Neural crest cell (in vitro differentiated cells): Measurements from ENCODE around the gene MAPK12. TPM values are rescaled to one million over a fixed set of nuclear protein-coding genes. Genes with fewer than 3 reads are reported as not detected.

Experiments used
- DNase-seq: peaks from one replicate; pipeline ENCODE4 v3.0.0; 2021; ENCODE audit warnings: low read depth, mixed read lengths, low spot score
- H3K27ac Mint-ChIP-seq: one replicate; pipeline ENCODE4 v1.8.0; 2021; ENCODE audit warnings: mild to moderate bottlenecking, mixed read lengths; ENCODE audit not compliant: unreplicated experiment
- H3K27me3 Mint-ChIP-seq: 2 replicates; pipeline ENCODE4 v1.8.0; 2021; ENCODE audit warnings: low read depth, mild to moderate bottlenecking, mixed read lengths
- H3K36me3 Mint-ChIP-seq: 2 replicates; pipeline ENCODE4 v1.8.0; 2021; ENCODE audit warnings: low read depth, mild to moderate bottlenecking, mixed read lengths
- H3K4me1 Mint-ChIP-seq: 2 replicates; pipeline ENCODE4 v1.8.0; 2021; ENCODE audit warnings: mixed read lengths
- H3K4me3 Mint-ChIP-seq: one replicate; pipeline ENCODE4 v1.8.0; 2021; ENCODE audit warnings: mild to moderate bottlenecking, mixed read lengths
- H3K9me3 Mint-ChIP-seq: 2 replicates; pipeline ENCODE4 v1.8.0; 2021; ENCODE audit warnings: mixed read lengths
- total RNA-seq: library from RNA; stranded (reverse); gene quantifications from 2 replicates; pipeline ENCODE4 v1.2.1, GENCODE V29; 2021
- TF ChIP-seq, protein P1 (sequence below): fragments of 200-600 bp; sonication (generic); conservative IDR thresholded peaks from 2 replicates; pipeline ENCODE4 v1.5.0; 2021; ENCODE audit warnings: antibody characterized with exemption, mild to moderate bottlenecking

The MAPK12 gene
- total RNA-seq, 1 donor from 2014 or later, result 46.5 TPM

DNA sequence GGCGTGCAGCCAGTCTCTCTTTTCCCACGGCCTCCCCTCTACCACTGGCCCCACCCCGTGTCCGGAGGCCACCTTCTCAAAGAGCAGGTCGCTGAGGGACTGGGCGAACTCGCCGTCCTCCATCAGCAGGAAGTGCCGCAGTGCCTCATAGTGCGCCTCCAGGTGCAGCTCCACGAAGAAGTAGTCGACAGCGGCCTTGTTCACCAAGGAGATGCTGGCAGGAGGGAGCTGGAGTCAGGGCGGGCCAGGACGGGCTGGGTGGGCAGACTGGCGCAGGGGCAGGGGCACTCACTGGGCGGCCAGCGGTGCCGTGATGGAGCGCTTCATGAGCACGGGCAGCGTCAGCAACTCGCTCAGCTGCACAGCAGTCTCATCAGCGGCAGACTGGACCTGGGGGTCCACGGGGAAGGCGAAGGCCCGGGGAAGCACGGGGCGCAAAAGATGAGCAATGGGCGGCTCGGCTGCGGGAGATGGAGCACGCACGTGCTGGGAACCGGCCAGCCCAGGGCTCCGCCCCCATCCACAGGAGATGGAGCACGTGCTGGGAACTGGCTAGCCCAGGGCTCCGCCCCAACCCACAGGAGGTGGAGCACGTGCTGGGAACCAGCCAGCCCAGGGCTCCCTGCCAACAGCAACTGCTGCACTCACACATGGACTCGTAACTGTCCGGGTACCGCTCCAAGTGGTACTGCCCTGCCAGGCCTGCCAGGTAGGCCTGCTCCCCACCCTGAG lies 42.3 kb downstream of the MAPK12 start:
- Mint-ChIP-seq H3K27me3 (no peaks in the 10 kb centered on the region), H3K27ac (no peak overlapping the region), H3K9me3 (no peaks in the 10 kb centered on the region), H3K4me1 (no peaks in the 10 kb centered on the region), H3K36me3 (peaks cover 10% of the 10 kb centered on the region), H3K4me3 (no peak overlapping the region)
- DNase-seq, result no peak
- TF ChIP-seq, protein P1, sequence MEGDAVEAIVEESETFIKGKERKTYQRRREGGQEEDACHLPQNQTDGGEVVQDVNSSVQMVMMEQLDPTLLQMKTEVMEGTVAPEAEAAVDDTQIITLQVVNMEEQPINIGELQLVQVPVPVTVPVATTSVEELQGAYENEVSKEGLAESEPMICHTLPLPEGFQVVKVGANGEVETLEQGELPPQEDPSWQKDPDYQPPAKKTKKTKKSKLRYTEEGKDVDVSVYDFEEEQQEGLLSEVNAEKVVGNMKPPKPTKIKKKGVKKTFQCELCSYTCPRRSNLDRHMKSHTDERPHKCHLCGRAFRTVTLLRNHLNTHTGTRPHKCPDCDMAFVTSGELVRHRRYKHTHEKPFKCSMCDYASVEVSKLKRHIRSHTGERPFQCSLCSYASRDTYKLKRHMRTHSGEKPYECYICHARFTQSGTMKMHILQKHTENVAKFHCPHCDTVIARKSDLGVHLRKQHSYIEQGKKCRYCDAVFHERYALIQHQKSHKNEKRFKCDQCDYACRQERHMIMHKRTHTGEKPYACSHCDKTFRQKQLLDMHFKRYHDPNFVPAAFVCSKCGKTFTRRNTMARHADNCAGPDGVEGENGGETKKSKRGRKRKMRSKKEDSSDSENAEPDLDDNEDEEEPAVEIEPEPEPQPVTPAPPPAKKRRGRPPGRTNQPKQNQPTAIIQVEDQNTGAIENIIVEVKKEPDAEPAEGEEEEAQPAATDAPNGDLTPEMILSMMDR, result no peak

DNA sequence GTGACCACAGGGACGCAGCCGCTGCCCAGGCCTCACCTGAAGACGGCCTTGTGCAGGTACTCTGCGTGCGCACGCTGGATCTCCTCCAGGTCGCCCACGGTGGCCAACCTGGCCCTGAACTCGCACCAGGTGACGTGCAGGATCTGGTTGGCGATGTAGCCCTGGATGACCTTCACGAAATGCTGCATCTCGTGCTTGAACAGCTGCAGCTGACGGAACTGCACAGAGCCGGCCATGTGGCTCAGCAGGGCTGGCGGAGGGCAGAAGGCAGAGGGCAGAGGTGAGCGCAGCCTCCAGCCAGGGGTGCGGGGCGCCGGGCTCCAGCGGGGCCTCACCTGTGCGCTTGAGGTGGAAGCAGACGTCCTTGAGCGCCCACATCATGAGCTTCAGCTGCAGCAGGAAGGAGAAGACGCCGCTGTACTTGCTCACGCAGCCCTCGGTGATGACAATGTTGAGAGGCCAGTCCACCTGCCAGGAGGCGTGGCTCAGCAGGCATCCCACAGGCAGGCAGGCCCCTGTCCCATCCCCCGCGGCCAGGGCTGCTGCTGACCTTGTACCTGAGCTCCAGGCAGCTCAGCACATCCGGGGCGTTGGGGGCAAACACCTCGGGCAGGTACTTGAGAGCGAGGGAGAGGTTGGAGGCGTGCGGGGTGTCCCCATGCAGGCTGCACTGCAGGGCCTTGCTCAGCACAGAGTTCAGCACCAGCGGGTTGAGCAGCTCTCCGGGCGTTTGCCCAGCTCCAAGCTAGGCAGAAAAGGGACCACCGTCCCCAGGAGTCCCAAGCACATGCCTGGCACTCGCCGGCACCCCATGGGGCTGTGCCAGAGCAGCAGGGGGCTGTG lies 43.1 kb downstream of the MAPK12 start:
- Mint-ChIP-seq H3K9me3 (no peaks in the 10 kb centered on the region), H3K4me1 (no peaks in the 10 kb centered on the region), H3K27me3 (no peaks in the 10 kb centered on the region), H3K27ac (no peak overlapping the region), H3K36me3 (peaks cover 16% of the 10 kb centered on the region), H3K4me3 (no peak overlapping the region)
- DNase-seq, result no peak
- TF ChIP-seq, protein P1, result no peak

DNA sequence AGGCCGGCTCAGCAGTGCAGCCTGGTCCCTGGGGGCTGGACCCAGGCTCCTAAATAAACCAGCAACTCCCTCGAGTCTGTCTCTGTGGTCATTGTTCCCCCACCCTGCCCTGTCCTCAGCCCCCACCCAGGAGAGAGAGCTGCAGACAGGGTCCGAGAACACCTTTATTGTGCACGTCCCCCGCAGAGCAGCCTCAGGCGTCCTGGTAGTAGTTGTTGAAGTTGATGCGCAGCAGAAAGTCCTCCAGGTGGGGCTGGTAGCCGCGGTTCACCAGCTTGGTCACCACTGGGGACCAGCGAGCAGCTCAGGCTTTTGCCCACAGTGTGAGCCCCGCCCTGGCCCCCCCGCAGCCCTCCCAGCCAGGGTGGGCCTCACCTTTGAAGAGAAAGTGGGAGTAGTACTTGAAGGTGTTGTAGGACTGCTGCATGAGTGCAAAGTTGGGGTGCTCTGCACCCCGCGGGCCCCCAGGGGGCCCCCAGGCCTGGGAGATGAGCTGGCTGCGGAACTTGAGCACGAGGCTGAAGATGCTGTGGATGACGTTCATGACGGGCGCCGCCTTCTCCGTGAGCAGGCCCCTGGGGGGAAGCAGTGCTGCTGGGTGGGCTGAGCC lies 43.8 kb downstream of the MAPK12 start:
- Mint-ChIP-seq H3K36me3 (peaks cover 17% of the 10 kb centered on the region), H3K27ac (no peak overlapping the region), H3K4me3 (no peak overlapping the region), H3K4me1 (no peaks in the 10 kb centered on the region), H3K27me3 (no peaks in the 10 kb centered on the region), H3K9me3 (no peaks in the 10 kb centered on the region)
- TF ChIP-seq, protein P1, result no peak
- no peak for DNase-seq

DNA sequence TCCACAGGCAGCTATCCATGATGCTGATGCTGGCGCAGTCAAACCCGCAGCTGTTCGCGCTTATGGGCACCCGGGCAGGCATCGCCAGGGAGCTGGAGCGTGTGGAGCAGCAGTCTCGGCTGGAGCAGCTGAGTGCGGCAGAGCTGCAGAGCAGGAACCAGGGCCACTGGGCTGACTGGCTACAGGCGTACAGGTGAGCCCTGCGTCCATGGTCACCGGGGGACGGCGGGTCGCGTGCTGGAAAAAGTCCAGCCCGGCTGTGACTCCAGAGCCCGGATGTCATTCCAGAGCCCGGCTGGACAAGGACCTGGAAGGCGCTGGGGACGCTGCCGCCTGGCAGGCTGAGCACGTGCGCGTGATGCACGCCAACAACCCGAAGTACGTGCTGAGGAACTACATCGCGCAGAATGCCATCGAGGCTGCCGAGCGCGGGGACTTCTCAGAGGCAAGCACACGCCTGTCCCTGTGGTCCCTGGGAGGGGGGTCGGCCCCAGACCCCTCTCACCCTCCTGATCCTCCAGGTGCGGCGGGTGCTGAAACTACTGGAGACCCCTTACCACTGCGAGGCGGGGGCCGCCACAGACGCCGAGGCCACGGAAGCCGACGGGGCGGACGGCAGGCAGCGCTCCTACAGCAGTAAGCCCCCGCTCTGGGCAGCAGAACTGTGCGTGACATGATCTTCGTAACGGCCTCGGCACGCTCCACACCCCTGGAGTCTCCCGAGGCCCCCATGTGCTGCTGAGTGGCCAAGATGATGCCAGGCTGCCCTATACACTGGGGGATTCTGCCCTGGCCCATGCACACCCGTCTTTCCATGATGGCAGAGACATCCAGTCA lies 44.6 kb downstream of the MAPK12 start:
- Mint-ChIP-seq H3K9me3 (no peaks in the 10 kb centered on the region), H3K4me1 (no peaks in the 10 kb centered on the region)

More for the DNA sequence above, 44.6 kb downstream of the MAPK12 start:
- no peak for DNase-seq
- TF ChIP-seq, protein P1, result no peak
- Mint-ChIP-seq H3K4me3 (no peak overlapping the region), H3K27me3 (no peaks in the 10 kb centered on the region), H3K27ac (no peak overlapping the region), H3K36me3 (peaks cover 23% of the 10 kb centered on the region)
